ENCODE data around the gene AKAP6. TPM values are rescaled to one million over a fixed set of nuclear protein-coding genes. Genes with fewer than 3 reads are reported as not detected.

AKAP6 gene
- total and polyA plus RNA-seq, 10 of the 15 experiments (the other 5 are each of a cell fraction or from before 2014, with no cell fraction given) = 0.35 to 5.9 (median 2.2) TPM

- DNase-seq (ENCODE audit: low read depth, low spot score) (no peak), FAIRE-seq (no peak), ATAC-seq (no peak)
- POLR2A ChIA-PET = no interaction called here
- H3K4me3 ChIP-seq = no peak overlapping the region
- H3K4me2 ChIP-seq (ENCODE audit: control insufficient read depth, insufficient read depth) = no peak overlapping the region
- RAD21 ChIA-PET (ENCODE audit: unreplicated experiment) = no interaction called here
- no peaks in the 10 kb centered on the region for H3K4me1 ChIP-seq (ENCODE audit: control insufficient read depth, insufficient read depth, low read length)
- no peaks in the 10 kb centered on the region for H3K9me3 ChIP-seq (replicated peaks; ENCODE audit: control insufficient read depth, insufficient read depth, low read length)
- no peaks in the 10 kb centered on the region for H3K36me3 ChIP-seq (ENCODE audit: control insufficient read depth in 2 of 2, insufficient read depth in 2 of 2, low read length in 1 of 2)
- 19% methylated on average over 3 of the region's 3 CpGs for WGBS (ENCODE audit: insufficient coverage, insufficient replicate concordance, low lambda C conversion rate, missing lambda C conversion rate)
- H2AFZ ChIP-seq (ENCODE audit: control insufficient read depth, low read depth, low read length) = no peak overlapping the region
- no peak overlapping the region for H3K9ac ChIP-seq (ENCODE audit: control insufficient read depth, insufficient read depth, low read length)
- no peaks in the 10 kb centered on the region for H4K20me1 ChIP-seq (ENCODE audit: control insufficient read depth, insufficient read depth)
- CTCF ChIA-PET = no interaction called here
- SMC1A ChIA-PET (ENCODE audit: uncharacterized antibody, unreplicated experiment) = no interaction called here
- no peaks in the 10 kb centered on the region for H3K79me2 ChIP-seq (ENCODE audit: control insufficient read depth, insufficient read depth, low read length)
- BruUV-seq (replicated peaks) = no TSS peak
- intact Hi-C loops (cut with micrococcal nuclease; ENCODE audit: unreplicated experiment) (no loop called here), in situ Hi-C loops (cut with MboI) (no loop called here)
- TF ChIP-seq YBX1 (IDR thresholded peaks at IDR 0.05) (no peak), TCF7 (IDR thresholded peaks at IDR 0.05; ENCODE audit: borderline replicate concordance) (no peak), RFX5 (IDR thresholded peaks at IDR 0.05; ENCODE audit: low read depth, low read length) (no peak), PAX8 (IDR thresholded peaks at IDR 0.05) (no peak), RB1 (IDR thresholded peaks at IDR 0.05; ENCODE audit: borderline replicate concordance) (no peak), SPI1 (IDR thresholded peaks at IDR 0.05; ENCODE audit: borderline replicate concordance, insufficient read depth, low read depth, low read length) (no peak), IKZF1 (conservative IDR thresholded peaks at IDR 0.05) (no peak), ZBTB40 (IDR thresholded peaks at IDR 0.05; ENCODE audit: borderline replicate concordance) (no peak), TCF12 (IDR thresholded peaks at IDR 0.05; ENCODE audit: low read depth, low read length) (no peak)
- H3K27ac ChIP-seq (ENCODE audit: control insufficient read depth, insufficient read depth) = no peak overlapping the region
- no peaks in the 10 kb centered on the region for H3K27me3 ChIP-seq (replicated peaks in 1 of 2; ENCODE audit: control insufficient read depth in 2 of 2, insufficient read depth in 2 of 2, low read length in 1 of 2)
Measured at GRCh38 chr14:32307881-32308582, 21.1 kb upstream of the AKAP6 start.
